GM21825 (cell line): Measurements from ENCODE around the gene RD3L.

Source experiments
- ATAC-seq: cut with Tn5 transposase; IDR thresholded peaks from one replicate; pipeline ENCODE4 v1.9.1; 2021; ENCODE audit warnings: mild to moderate bottlenecking, moderate library complexity; ENCODE audit not compliant: unreplicated experiment

The RD3L gene

DNA sequence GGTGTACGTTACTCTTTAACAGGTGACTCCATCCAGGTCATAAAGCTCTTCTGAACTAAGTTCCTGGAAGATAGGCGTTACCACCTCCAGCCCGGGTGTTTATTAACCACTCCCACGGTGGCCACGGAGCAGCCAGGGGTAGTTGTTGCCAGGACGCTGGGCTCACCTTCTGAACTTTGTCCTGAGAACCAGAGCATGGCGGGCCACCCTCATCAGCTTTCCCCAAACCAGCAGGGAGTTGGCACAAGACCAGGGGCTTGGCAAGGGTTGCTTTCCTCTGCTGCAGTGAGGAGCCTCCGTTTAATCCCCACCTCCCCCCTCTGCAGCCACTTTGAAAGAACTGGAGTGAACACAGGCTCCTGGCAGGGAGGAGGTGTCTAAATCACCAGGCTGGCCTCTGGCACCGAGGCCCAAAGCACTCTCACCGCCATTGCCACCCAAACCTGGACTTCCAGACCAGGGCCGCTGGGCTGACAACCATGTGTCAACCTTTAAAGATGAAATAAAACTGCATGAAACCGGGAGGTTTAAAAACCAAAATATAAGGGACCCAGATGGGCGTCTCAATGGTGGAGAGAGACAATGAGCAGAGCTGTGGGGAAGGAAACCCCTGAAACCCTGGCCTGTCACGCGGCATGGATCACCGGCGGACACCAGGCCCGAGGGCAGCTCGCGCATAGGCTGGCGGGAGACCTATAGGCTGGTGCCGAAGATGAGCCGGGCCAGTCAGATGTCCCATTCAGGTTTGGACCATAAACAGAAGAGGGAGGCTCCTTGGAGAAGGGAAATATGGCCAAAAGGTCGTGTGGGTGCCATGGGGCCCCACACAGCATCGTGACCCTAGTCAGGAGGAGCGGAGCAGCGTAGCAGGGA is 45.0 kb downstream of the RD3L start:
- ATAC-seq, result no peak

DNA sequence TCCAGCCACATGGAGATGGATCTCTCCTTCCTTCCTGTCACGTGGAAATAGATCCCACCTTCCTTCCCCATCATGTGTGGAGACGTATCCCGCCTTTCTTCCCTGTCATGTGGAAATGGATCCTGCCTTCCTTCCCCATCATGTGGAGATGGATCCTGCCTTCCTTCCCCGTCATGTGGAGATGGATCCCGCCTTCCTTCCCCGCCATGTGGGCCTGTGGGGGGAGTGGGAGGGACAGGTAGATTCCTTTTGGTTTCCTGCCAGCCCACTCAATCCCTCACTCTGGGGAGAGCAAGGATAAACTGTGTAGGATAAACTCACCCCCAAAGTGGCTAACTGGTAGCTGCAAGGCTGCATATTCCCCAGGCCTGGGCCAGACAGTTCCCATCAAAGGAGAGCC is 45.8 kb downstream of the RD3L start:
- no peak for ATAC-seq

DNA sequence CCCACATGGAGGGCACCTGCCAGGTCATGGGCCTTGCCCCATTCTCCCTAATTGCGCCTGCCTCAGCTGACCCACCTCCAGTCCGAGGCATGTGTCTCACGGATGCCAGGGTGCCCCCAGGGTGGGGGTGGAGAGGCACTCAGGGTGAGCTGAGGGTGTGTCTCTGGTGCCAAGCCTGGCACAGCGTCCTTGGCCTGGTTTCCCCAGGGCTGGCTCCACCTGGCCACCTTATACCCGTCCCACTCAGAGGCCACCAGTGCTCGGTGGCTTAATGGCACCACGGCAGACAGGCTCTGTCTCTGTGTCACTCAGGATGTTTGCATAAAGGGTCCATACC is 47.6 kb downstream of the RD3L start:
- ATAC-seq, result no peak

DNA sequence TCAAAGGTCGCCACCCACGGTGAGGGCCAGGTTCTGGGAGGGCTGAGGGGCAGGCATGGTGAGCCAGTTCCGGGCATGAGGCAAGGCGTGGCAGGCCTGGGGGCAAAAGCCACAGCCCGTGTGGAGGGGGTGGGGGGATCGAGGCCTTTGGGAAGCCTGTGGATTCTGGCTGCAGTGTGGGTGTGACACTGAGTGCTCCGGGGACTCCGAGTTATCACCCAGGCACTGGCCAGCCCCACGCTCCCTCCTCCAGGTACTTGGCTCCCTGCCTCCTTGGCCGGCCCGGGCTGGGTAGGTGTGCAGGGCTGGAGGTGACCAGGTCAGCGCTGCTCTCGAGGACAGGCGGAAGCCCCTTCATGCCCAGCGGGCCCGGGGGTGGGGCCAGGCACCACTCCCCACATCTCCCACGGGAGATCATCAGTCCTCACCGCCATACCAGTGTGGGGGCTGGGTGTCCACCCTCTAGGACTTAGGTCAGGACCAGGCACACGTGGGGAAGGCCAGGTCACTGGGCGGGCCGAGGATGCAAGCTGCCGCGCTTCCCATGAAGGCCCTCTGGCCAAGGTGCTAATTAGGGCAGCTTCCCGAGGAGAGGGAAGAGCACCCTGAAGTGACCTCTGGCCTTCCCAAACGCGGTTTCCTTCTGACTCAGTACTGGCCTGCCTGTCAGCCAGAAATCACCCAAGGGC is 48.2 kb downstream of the RD3L start:
- ATAC-seq, result no peak

DNA sequence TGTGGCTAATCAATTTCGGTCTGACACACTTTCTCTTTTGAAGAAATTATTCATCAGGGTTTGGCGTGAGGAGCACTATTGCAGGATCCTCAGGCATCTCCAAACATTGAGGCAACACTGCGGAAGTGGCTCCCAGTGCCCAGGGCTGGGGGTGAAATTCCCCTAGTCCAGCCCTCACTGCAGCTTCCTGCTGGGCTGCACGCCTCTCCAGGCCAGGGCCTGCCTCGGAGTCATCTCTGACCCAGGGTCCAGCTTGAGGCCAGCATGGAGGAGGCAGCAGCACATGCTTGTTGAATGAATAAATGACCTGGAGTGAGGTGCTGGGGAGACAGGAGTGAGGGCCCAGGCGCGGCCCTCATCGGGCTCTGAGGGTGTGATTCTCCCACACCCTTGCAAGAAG is 50.1 kb downstream of the RD3L start:
- ATAC-seq, result no peak

DNA sequence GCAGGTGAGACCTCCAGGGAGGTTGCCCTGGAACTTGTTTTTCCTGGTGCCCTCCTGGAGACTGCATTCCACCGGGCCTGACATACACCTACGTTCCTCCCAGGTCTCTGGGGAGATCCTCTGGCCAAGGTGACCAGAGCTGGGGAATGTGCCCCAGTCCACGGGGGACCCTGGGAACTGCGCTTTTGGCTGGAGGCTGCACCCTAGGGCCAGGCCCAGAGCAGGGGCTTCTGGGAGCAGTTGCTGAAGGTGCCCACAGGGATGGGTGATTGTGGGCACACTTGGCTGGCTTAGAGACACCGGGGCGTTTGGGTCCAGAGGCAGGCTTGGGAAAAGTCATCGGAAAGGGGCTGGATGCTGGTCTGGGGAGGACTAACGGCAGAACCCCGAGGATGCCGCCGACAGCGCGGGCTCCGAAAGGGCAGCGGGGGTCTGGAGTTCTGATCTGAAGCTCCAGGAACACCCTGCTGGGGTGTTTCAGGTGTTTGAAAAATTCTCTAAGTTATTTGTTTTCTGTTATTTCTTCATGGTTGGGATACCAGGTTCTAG is 50.6 kb downstream of the RD3L start:
- ATAC-seq, result no peak

DNA sequence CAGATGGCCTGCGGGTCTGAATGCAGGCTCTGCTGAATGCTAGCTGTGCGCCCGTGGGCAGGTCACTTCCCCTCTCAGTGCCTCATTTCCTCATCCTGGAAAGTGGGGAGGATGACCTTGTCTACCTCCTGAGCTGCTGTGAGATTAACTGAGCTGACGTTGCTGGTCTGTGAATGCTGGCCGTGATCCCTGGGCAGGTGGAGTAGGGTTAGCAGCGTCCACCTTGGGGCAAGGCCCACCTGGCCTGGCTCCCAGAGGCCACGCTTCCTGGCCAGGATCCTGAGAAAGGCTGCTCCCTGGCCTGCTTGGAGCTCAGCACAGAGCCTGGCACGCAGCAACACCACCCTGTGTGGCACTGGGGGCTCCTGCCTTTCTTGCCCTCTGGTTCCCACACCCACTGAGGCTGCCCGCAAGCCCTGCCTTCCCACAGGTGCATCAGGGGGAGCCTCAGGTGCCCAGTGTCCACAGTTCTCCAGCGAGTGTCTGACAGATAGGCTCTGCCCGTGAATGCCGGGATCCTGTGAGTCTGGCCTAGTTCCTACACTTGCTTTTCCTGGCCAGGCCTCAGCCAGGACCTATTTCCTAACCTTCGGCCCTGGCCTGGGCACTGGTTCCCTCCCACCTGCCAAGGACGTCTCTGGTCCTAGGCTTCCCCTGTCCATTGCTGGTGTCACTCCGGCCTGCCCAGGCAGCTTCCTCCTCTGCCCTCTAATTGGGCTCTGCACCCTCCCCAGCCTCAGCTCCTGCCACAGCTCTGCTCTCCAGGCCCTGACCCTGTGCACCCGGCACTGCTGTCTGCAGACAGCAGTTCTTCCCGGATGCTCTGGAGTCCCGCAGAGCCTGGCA is 51.3 kb downstream of the RD3L start:
- no peak for ATAC-seq
